ENCODE measurements around the gene ADAM10. TPM values are rescaled to one million over a fixed set of nuclear protein-coding genes. Genes with fewer than 3 reads are reported as not detected.

Gene ADAM10
- total RNA-seq, 4 donors from 2014 or later: 45.1 to 57.0 (median 52.5) TPM

GRCh38 chr15:58764468-58764867 is 15.0 kb upstream of the ADAM10 start:
- Histone ChIP-seq H3K36me3 (no peaks in the 10 kb centered on the region), H3K4me3 (no peak overlapping the region), H3K27ac (no peak overlapping the region), H3K9me3 (no peaks in the 10 kb centered on the region), H3K4me1 (no peaks in the 10 kb centered on the region), H3K27me3 (no peaks in the 10 kb centered on the region)
- TF ChIP-seq CTCF (IDR thresholded peaks at IDR 0.05): no peak
- no peak for TF ChIP-seq POLR2AphosphoS5 (IDR thresholded peaks at IDR 0.05)
- TF ChIP-seq EP300 (IDR thresholded peaks at IDR 0.05): no peak
- TF ChIP-seq POLR2A (IDR thresholded peaks at IDR 0.05): no peak
- DNase-seq (ENCODE audit: low spot score in 2 of 2): no peak
- WGBS: 91% methylated on average over 5 of the region's 5 CpGs

GRCh38 chr15:58762731-58763130 is 13.2 kb upstream of the ADAM10 start:
- Histone ChIP-seq H3K27ac (no peak overlapping the region), H3K27me3 (no peaks in the 10 kb centered on the region), H3K9me3 (no peaks in the 10 kb centered on the region), H3K4me3 (no peak overlapping the region), H3K36me3 (no peaks in the 10 kb centered on the region), H3K4me1 (no peaks in the 10 kb centered on the region)
- WGBS: 97% methylated on average over 1 of the region's 1 CpG
- DNase-seq (ENCODE audit: low spot score in 2 of 2): no peak
- TF ChIP-seq CTCF (IDR thresholded peaks at IDR 0.05): no peak
- no peak for TF ChIP-seq POLR2A (IDR thresholded peaks at IDR 0.05)
- no peak for TF ChIP-seq EP300 (IDR thresholded peaks at IDR 0.05)
- no peak for TF ChIP-seq POLR2AphosphoS5 (IDR thresholded peaks at IDR 0.05)

GRCh38 chr15:58762285-58762684 is 12.8 kb upstream of the ADAM10 start:
- no peaks in the 10 kb centered on the region for H3K36me3 ChIP-seq
- H3K4me3 ChIP-seq: no peak overlapping the region
- H3K4me1 ChIP-seq: no peaks in the 10 kb centered on the region
- no peak overlapping the region for H3K27ac ChIP-seq
- TF ChIP-seq CTCF (IDR thresholded peaks at IDR 0.05) (no peak), POLR2AphosphoS5 (IDR thresholded peaks at IDR 0.05) (no peak)
- no peaks in the 10 kb centered on the region for H3K9me3 ChIP-seq
- no peaks in the 10 kb centered on the region for H3K27me3 ChIP-seq
- DNase-seq (ENCODE audit: low spot score in 2 of 2): no peak

GRCh38 chr15:58761010-58761388 is 11.5 kb upstream of the ADAM10 start:
- H3K9me3 ChIP-seq: no peaks in the 10 kb centered on the region
- H3K4me1 ChIP-seq: no peaks in the 10 kb centered on the region
- WGBS: 100% methylated on average over 1 of the region's 1 CpG
- TF ChIP-seq POLR2AphosphoS5 (IDR thresholded peaks at IDR 0.05) (no peak), CTCF (IDR thresholded peaks at IDR 0.05) (no peak), EP300 (IDR thresholded peaks at IDR 0.05) (no peak), POLR2A (IDR thresholded peaks at IDR 0.05) (no peak)
- H3K27ac ChIP-seq: no peak overlapping the region
- H3K4me3 ChIP-seq: no peak overlapping the region
- DNase-seq (ENCODE audit: low spot score in 2 of 2): no peak
- H3K36me3 ChIP-seq: no peaks in the 10 kb centered on the region
- H3K27me3 ChIP-seq: no peaks in the 10 kb centered on the region

GRCh38 chr15:58760385-58761009 is 11.0 kb upstream of the ADAM10 start:
- Histone ChIP-seq H3K27me3 (no peaks in the 10 kb centered on the region), H3K9me3 (no peaks in the 10 kb centered on the region), H3K27ac (no peak overlapping the region), H3K36me3 (no peaks in the 10 kb centered on the region), H3K4me3 (no peak overlapping the region), H3K4me1 (no peaks in the 10 kb centered on the region)
- TF ChIP-seq POLR2AphosphoS5 (IDR thresholded peaks at IDR 0.05): no peak
- TF ChIP-seq POLR2A (IDR thresholded peaks at IDR 0.05): no peak
- TF ChIP-seq CTCF (IDR thresholded peaks at IDR 0.05): no peak
- no peak for TF ChIP-seq EP300 (IDR thresholded peaks at IDR 0.05)
- WGBS: 85% methylated on average over 7 of the region's 7 CpGs
- no peak for DNase-seq (ENCODE audit: low spot score in 2 of 2)
